K562 (cell line): ENCODE data around the gene XRCC3. TPM values are rescaled to one million over a fixed set of nuclear protein-coding genes. Genes with fewer than 3 reads are reported as not detected.

ENCODE experiments used
- ATAC-seq: fragments of 200-7000 bp; cut with Tn5 transposase; 3 replicates; pipeline ENCODE4 v1.9.1; 2020; ENCODE audit warnings: moderate library complexity
- BruUV-seq: library from RNA; stranded (reverse); fragments of 400-500 nt; replicated peaks from 2 replicates; lab custom pipeline; 2021; lab: Mats Ljungman, UMichigan
- CTCF ChIA-PET: fragments of 300-600 bp; formaldehyde crosslinking; extraction: SDS; loops from one replicate; lab custom pipeline; 2021; ENCODE audit warnings: low intra/inter-chr PET ratio; lab: Yijun Ruan, JAX
- POLR2A ChIA-PET: fragments of 300-600, 350-650 bp; sonication (Branson Sonifier 250); formaldehyde crosslinking; extraction: SDS; loops from one replicate; lab custom pipeline; 2021; ENCODE audit warnings: antibody characterized with exemption, inconsistent platforms; lab: Yijun Ruan, JAX
- DNase-seq, 4 experiments: peaks; one replicate each; pipeline versions ENCODE4 v3.0.0 to v3.0.0-alpha.2; 2011 to 2018; ENCODE audit warnings: low spot score in 3 of 4, mixed read lengths in 3 of 4; ENCODE audit errors: extremely low read depth in 1 of 4
- FAIRE-seq: peaks from 2 replicates; lab custom pipeline; 2011; peaks lifted over from hg19 to GRCh38; lab: Jason Lieb, UNC
- H2AFZ ChIP-seq: 2 replicates; pipeline ENCODE4 v1.6.0; 2011; ENCODE audit warnings: low read depth, low read length, control low read depth, inconsistent platforms
- H3K27ac ChIP-seq: fragments of 200-600 bp; 3 replicates; pipeline ENCODE4 v1.8.0; 2011; ENCODE audit warnings: low read depth, mild to moderate bottlenecking, control low read depth, inconsistent platforms, low read length, moderate library complexity, mixed read lengths; ENCODE audit errors: extremely low read depth
- H3K27me3 ChIP-seq, 2 experiments: fragments of 300-600 bp in 1 of 2; 2 replicates in 1 of 2; 3 replicates in 1 of 2; pipeline versions ENCODE4 v1.6.0 to v1.8.0; 2011; ENCODE audit warnings: inconsistent platforms in 2 of 2, low read length in 2 of 2, mild to moderate bottlenecking in 1 of 2, mixed read lengths in 1 of 2, moderate library complexity in 1 of 2; ENCODE audit not compliant: control insufficient read depth in 2 of 2, insufficient read depth in 2 of 2
- H3K36me3 ChIP-seq: fragments of 300-600 bp; 3 replicates; pipeline ENCODE4 v1.8.0; 2011; ENCODE audit warnings: mild to moderate bottlenecking, low read length, inconsistent platforms; ENCODE audit not compliant: control insufficient read depth, insufficient read depth
- H3K4me1 ChIP-seq, 2 experiments: fragments of 200-600 bp in 1 of 2; replicated peaks in 1 of 2; 2 replicates in 1 of 2; 3 replicates in 1 of 2; pipeline versions ENCODE4 v1.5.1 to v1.8.0; 2011; ENCODE audit warnings: inconsistent platforms in 2 of 2, low read length in 2 of 2, mild to moderate bottlenecking in 1 of 2, mixed read lengths in 1 of 2, moderate library complexity in 1 of 2; ENCODE audit not compliant: control insufficient read depth in 2 of 2, insufficient read depth in 2 of 2
- H3K4me2 ChIP-seq: 2 replicates; pipeline ENCODE4 v1.6.1; 2011; ENCODE audit warnings: low read length, control low read depth, inconsistent platforms, mixed read lengths; ENCODE audit not compliant: insufficient read depth
- H3K4me3 ChIP-seq: fragments of 200-600 bp; sonication (generic), shearing (Covaris generic); 2 replicates; pipeline ENCODE4 v1.5.1; 2016; ENCODE audit warnings: control low read depth, inconsistent platforms
- H3K79me2 ChIP-seq: fragments of 200-600 bp; 3 replicates; pipeline ENCODE4 v1.8.0; 2011; ENCODE audit warnings: low read length, inconsistent platforms; ENCODE audit not compliant: control insufficient read depth, insufficient read depth
- H3K9ac ChIP-seq, 2 experiments: 2 replicates each; pipeline versions ENCODE4 v1.6.0 to v1.6.1; 2011; ENCODE audit warnings: low read depth in 2 of 2, low read length in 2 of 2, control low read depth in 1 of 2, inconsistent platforms in 1 of 2, mild to moderate bottlenecking in 1 of 2, mixed read lengths in 1 of 2; ENCODE audit not compliant: insufficient read depth in 1 of 2
- H3K9me1 ChIP-seq: one replicate; pipeline ENCODE4 v1.6.0; 2011; ENCODE audit warnings: inconsistent platforms, mild to moderate bottlenecking, low read length, moderate library complexity; ENCODE audit not compliant: control insufficient read depth, insufficient read depth
- H3K9me3 ChIP-seq: replicated peaks from 2 replicates; pipeline ENCODE4 v1.5.1; 2011; ENCODE audit warnings: low read depth, low read length, inconsistent platforms; ENCODE audit not compliant: control insufficient read depth, insufficient read depth
- H4K20me1 ChIP-seq: replicated peaks from 2 replicates; pipeline ENCODE4 v1.6.1; 2011; ENCODE audit warnings: low read length, inconsistent platforms, mixed read lengths; ENCODE audit not compliant: control insufficient read depth, insufficient read depth
- ATF6 ChIP-seq: sonication (generic); formaldehyde crosslinking; IDR thresholded peaks from 2 replicates; pipeline ENCODE4 v1.4.0; 2020; ENCODE audit warnings: mild to moderate bottlenecking, missing genetic modification reagents
- GATAD2A ChIP-seq: fragments of 450-650 bp; IDR thresholded peaks from 2 replicates; pipeline ENCODE4 v1.6.1; 2017
- MTA1 ChIP-seq: fragments of 450-650 bp; IDR thresholded peaks from 2 replicates; pipeline ENCODE4 v1.6.1; 2017; ENCODE audit warnings: borderline replicate concordance
- PHB2 ChIP-seq: fragments of 450-650 bp; IDR thresholded peaks from 2 replicates; pipeline ENCODE4 v1.6.1; 2017; ENCODE audit warnings: low read depth
- SMAD2 ChIP-seq: fragments of 150-350 bp; IDR thresholded peaks from 2 replicates; pipeline ENCODE4 v1.6.1; 2014; ENCODE audit warnings: low read depth, mild to moderate bottlenecking, low read length
- SMARCE1 ChIP-seq: fragments of 450-650 bp; IDR thresholded peaks from 2 replicates; pipeline ENCODE4 v1.7.1; 2016; ENCODE audit warnings: mild to moderate bottlenecking
- ZC3H11A ChIP-seq: IDR thresholded peaks from 2 replicates; pipeline ENCODE4 v1.6.1; 2012; ENCODE audit warnings: low read depth, low read length, improper control_type of control experiment
- ZEB2 ChIP-seq: fragments of 450-650 bp; IDR thresholded peaks from 2 replicates; pipeline ENCODE4 v1.6.1; 2016
- WGBS: fragments of 100-300 bp; shearing (Covaris generic); methylation state at CpG from one replicate; pipeline ENCODE4 v1.1.6; 2016; ENCODE audit warnings: low coverage, mixed read lengths; ENCODE audit not compliant: insufficient coverage; ENCODE audit errors: missing lambda C conversion rate; 5-methylcytosine and 5-hydroxymethylcytosine counted together
- in situ Hi-C: fragments of 300-500 bp; cut with MboI; formaldehyde crosslinking; loops from 4 replicates; pipeline ENCODE4 v1.15.0; 2018; ENCODE audit warnings: inconsistent platforms, mixed read lengths
- intact Hi-C: fragments of 100-400 bp; cut with micrococcal nuclease; formaldehyde crosslinking; loops from 2 replicates; pipeline ENCODE4 v1.14.2; 2022
- polyA plus RNA-seq, 8 experiments: library from polyadenylated mRNA; depleted of rRNA in 4 of 8; stranded (reverse) in 5 of 8; unstranded in 3 of 8; fragments of >200 nt; fragmentation: Nextera tagmentation in 2 of 8; fragmentation: Illumina TruSeq in 1 of 8; extraction: Ambion mirVana in 2 of 8; extraction: Trizol in 1 of 8; gene quantifications; 2 replicates each; pipeline versions ENCODE4 v1.2.1 to v1.2.3, GENCODE V29; 2011 to 2014; ENCODE audit warnings: inconsistent platforms in 1 of 8, missing spikeins in 1 of 8
- total RNA-seq, 7 experiments: library from RNA; depleted of rRNA in 6 of 7; stranded (reverse); fragments of >200 nt in 6 of 7; fragmentation: Illumina TruSeq in 2 of 7; extraction: Trizol in 2 of 7; gene quantifications; 2 replicates each; pipeline versions ENCODE4 v1.2.1 to v1.2.3, GENCODE V29; 2011 to 2021; ENCODE audit warnings: low replicate concordance in 1 of 7
- TF ChIP-seq, protein P1 (sequence below): fragments of 250-450 bp; sonication (Bioruptor Pico); IDR thresholded peaks from 2 replicates; pipeline ENCODE4 v1.4.0; 2020; ENCODE audit warnings: borderline replicate concordance

XRCC3 gene
- total and polyA plus RNA-seq, 9 of the 15 experiments (the other 6 are each of a cell fraction or from before 2014, with no cell fraction given), result 0.34 to 59.3 (median 30.3) TPM

GRCh38 chr14:103734081-103734888, 19.0 kb upstream of the XRCC3 start (continued):
- TF ChIP-seq MTA1, result no peak
- no peak for TF ChIP-seq ATF6 (CRISPR knock-in tag)
- TF ChIP-seq SMARCE1, result no peak

DNA sequence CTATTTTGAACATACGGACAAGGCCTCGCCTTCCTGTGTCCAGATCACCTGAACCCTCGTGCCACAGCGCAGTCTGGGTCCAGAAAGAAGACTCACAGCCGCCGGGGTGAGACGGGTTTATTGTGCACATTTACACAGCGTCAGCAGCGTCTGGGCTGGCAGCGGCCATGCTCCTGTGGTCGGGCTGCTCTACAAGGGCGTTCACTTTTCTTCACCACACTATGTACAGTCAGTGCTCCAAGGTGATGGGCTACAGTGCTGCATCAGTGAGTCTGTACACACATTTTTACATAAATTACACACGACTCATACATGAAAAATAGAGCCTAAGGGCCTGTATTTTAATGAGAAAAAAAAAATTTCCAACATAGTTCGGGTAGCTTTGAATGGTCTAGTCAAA, 18.4 kb upstream of the XRCC3 start:
- Histone ChIP-seq H3K27me3 (0 out of 5 replicates have a peak, but pooled peaks cover 0 to 2% of the 10 kb centered on the region in 2 experiments), H3K4me1 (peaks cover 10 to 30% of the 10 kb centered on the region in 2 experiments; a peak in 4 of 5 replicates), H2AFZ (no peak overlapping the region), H3K9me3 (no peaks in the 10 kb centered on the region), H3K9ac (no peak overlapping the region), H4K20me1 (no peaks in the 10 kb centered on the region), H3K79me2 (no peaks in the 10 kb centered on the region), H3K4me2 (no peak overlapping the region), H3K27ac (no peak overlapping the region), H3K4me3 (no peak overlapping the region), H3K9me1 (no peaks in the 10 kb centered on the region), H3K36me3 (peaks cover 42% of the 10 kb centered on the region; the same call in 2 of the 3 replicates)
- DNase-seq (no peak), ATAC-seq (no peak), FAIRE-seq (no peak)
- WGBS, result 85% methylated on average over 8 of the region's 14 CpGs
- no TSS peak for BruUV-seq
- POLR2A ChIA-PET, result interaction anchor here (1.0 kb wide), 2 partner anchors 33 to 86 kb away, joined by 3 to 4 read pairs; no protein-coding TSS in a partner anchor
- in situ Hi-C loops (no loop called here), intact Hi-C loops (no loop called here)
- CTCF ChIA-PET, result no interaction called here
- TF ChIP-seq ZC3H11A (no peak), SMAD2 (no peak), ZEB2 (no peak), PHB2 (no peak), GATAD2A (no peak)
- TF ChIP-seq, protein P1, sequence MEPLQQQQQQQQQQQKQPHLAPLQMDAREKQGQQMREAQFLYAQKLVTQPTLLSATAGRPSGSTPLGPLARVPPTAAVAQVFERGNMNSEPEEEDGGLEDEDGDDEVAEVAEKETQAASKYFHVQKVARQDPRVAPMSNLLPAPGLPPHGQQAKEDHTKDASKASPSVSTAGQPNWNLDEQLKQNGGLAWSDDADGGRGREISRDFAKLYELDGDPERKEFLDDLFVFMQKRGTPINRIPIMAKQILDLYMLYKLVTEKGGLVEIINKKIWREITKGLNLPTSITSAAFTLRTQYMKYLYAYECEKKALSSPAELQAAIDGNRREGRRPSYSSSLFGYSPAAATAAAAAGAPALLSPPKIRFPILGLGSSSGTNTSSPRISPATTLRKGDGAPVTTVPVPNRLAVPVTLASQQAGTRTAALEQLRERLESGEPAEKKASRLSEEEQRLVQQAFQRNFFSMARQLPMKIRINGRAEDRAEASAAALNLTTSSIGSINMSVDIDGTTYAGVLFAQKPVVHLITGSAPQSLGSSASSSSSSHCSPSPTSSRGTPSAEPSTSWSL (CRISPR knock-in tag), result no peak
